Fibroblast of upper back skin (primary cell): ENCODE data around the gene HLA-DRB5.
"Not testable (repeated sequence)": the region's sequence is repeated elsewhere in the genome, so short reads cannot be mapped to it uniquely, and the experiment has no call there.

Experiments
- DNase-seq: peaks from one replicate; pipeline ENCODE4 v3.0.0-alpha.2; 2013

Gene HLA-DRB5

DNA sequence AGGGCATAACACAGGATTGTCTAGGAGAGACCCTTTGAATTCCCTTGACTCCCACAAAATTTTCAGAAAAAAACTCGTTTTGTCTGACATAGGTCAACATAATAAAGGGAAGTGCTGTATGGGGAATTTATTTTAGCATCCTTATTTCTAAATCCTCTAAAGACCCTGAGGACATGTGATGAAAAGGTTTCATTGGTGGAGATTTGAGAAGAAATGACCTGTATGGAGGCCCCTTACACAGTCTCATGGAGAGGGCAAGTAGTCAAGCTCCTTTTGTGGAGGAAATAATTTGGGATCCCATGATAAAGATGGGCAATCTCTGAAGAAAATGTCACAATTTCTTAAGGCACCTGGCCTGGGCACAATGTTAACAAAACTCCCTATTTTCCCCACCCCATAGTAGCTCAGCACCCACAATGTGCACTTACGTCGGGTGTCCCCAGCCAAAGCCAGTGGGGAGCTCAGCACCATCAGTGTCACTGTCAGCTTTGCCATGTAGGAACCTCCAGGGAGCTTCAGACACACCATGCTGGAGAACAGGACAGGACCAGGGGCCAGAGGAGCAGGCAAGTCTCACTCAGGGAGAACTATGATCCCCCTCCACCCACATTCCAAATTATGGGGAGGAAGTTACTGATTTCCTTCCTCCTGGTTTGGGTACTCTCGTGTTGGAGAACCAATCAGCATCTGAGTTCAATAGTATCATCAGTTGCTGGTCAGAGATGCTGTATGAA, at the start of gene HLA-DRB5:
HLA-DRB5 (minus strand) TSS at position 591 of the 734 bp plus-strand sequence; CDS start at position 528, 63 bp downstream.
- DNase-seq: no peak

DNA sequence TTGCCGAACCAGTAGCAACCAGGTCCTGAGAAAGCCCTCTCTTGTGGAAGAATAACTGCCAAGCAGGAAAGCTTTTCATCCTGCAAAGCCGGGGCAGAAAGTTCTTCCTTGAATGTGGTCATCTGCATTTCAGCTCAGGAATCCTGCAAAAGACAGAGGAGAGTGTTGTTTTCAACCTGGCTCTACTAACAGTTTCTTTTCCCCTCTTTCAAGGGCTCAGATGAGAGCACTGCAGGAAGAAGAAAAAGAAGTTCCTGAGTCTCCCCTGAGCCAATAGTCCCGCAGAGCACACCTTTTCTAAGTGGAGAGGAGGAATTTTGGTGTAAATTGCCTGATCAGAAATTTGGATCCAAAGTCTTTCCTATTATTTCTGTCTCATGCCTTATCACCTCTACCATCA, 48.9 kb upstream of the HLA-DRB5 start:
- DNase-seq: no peak

DNA sequence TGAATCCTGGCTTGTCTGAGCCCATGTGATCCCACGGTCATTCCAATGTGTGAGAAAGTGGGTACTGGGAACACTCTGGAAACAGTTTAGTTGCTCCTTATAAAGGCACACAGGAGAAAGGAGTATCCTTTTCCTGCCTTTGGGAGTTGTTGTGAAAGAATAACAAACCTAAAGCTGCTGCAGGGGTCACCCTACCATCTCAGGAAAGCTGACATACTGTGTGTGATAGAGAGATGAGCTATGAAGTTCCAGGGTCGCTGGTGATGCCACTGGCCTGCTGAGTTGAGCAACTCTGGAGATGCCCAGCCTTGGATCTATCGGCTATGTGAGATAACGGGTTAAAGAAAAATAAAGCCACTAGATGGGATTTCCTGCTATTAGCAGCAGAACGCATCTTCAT, 47.4 kb upstream of the HLA-DRB5 start:
- not testable (repeated sequence) for DNase-seq

DNA sequence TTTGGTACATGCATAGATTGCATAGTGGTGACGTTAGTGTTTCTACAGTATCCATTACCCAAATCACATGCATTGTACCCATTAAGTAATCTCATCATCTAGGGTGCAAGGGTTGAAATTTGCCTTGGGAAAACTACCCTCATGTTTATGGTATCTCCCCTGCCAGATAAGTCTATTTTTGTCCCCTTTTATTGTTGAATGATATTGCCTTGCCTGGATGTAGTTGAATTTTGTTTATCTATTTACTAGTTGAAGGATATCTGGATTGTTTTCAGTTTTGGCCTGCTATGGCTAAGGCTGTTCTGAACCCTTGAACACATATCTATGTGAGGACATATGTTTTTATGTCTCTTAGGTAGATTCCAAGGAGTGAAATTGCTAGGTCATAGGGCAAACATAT, 46.2 kb upstream of the HLA-DRB5 start:
- DNase-seq: no peak

GRCh38 chr6:32570363-32570905, 40.3 kb upstream of the HLA-DRB5 start:
- no peak for DNase-seq

- DNase-seq: no peak
Observed at GRCh38 chr6:32568561-32568960, 38.5 kb upstream of the HLA-DRB5 start.

- DNase-seq: no peak
Observed at GRCh38 chr6:32566957-32567356, 36.9 kb upstream of the HLA-DRB5 start.

DNA sequence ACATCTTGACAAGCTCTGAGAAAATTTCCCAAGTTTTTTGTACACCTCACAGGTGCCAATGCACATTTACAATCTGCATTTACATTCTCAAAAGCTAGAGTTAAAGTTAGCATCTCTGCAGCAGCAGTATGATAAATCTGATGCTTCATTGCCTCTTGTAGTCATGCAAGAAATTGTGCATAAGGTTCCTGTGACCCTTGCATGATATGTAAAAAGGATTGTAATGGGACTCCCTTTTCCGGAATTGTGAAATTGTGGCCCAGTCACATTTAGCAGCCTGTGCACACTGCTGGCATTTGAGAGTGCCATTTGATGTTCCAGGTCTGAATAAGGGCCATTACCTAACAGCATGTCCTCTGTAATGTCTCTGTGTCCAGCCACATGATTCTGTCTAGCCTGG, 35.4 kb upstream of the HLA-DRB5 start:
- no peak for DNase-seq

- DNase-seq: no peak
Observed at GRCh38 chr6:32562940-32563339, 32.9 kb upstream of the HLA-DRB5 start.

GRCh38 chr6:32559747-32560146, 29.7 kb upstream of the HLA-DRB5 start:
- no peak for DNase-seq

DNA sequence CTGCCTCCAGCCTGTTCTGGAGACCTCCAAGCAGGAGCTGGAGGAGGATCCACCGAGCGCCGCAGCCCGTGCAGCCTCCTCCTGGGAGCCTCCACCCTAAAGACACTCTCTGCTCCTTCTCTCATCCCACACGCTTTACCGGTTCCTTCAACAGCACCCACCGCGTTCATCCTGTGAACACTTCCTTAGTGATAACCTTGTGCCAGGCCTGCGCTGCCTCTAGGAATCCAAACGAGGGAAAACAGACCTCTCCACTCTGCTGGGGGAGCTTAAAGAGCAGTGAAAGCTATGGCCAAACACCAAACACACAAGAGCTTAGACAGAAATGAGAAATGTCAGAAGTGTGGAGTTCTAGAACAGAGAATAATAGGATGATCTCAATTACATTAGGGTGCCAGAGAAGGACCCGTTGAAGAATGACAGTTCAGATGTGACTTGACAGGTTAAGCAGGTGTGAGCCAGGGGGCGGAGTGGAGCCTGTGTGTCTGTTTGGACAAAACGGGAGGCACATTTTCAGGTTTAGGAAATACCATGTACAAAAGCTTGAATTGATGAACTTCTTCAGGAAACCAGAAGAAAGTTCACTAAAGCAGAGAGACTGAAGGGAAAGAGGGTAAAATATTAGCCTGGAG, 28.5 kb upstream of the HLA-DRB5 start:
- DNase-seq: no peak

GRCh38 chr6:32554116-32554965, 24.3 kb upstream of the HLA-DRB5 start:
- no peak for DNase-seq

GRCh38 chr6:32553037-32553742, 23.1 kb upstream of the HLA-DRB5 start:
- DNase-seq: no peak

GRCh38 chr6:32551410-32551809, 21.3 kb upstream of the HLA-DRB5 start:
- no peak for DNase-seq

DNA sequence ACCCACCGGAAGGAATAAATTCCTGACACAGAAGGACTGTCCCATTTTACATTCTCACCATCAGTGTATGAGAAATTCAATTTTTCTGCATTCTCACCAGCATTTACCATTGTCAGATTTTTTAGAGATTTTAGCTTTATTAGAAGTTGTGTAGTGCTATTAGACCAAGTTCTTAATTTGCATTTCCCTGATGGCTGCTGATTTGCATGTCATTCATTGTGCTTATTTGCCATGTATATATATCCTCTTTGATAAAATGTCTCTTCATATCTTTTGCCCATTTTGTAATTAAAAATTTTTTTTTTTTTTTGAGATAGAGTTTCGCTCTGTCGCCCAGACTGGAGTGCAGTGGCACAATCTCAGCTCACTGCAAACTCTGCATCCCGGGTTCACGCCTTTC, 9.8 kb upstream of the HLA-DRB5 start:
- DNase-seq: no peak

GRCh38 chr6:32530431-32530793, 325 bp upstream of the HLA-DRB5 start:
- not testable (repeated sequence) for DNase-seq

DNA sequence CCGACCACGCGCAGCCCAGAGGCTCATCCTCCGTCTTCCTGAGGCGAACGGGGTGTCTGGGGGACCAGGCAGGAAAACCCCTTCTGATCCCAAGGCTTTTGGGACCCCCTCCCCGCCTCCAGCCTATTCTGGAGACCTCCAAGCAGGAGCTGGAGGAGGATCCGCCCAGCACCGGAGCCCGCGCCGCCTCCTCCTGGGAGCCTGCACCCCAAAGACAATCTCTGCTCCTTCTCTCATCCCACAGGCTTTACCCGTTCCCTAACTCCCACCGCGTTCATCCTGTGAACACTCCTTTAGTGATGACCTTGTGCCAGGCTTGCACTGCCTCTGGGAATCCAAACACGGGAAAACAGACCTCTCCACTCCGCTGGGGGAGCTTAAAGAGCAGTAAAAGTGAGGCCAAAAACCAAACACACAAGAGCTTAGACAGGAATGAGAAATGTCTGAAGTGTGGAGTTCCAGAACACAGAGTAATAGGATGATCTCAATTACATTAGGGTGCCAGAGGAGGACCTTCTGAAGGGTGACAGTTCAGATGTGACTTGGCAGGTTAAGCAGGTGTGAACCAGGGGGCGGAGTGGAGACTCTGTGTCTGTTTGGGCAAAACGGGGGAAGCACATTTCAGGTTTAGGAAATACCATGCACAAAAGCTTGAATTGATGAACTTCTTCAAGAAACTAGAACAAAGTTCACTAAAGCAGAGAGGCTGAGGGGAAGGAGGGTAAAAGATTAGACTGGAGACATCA, 7.6 kb downstream of the HLA-DRB5 start:
- DNase-seq: no peak

GRCh38 chr6:32519910-32520258, 10.2 kb downstream of the HLA-DRB5 start:
- DNase-seq: no peak

DNA sequence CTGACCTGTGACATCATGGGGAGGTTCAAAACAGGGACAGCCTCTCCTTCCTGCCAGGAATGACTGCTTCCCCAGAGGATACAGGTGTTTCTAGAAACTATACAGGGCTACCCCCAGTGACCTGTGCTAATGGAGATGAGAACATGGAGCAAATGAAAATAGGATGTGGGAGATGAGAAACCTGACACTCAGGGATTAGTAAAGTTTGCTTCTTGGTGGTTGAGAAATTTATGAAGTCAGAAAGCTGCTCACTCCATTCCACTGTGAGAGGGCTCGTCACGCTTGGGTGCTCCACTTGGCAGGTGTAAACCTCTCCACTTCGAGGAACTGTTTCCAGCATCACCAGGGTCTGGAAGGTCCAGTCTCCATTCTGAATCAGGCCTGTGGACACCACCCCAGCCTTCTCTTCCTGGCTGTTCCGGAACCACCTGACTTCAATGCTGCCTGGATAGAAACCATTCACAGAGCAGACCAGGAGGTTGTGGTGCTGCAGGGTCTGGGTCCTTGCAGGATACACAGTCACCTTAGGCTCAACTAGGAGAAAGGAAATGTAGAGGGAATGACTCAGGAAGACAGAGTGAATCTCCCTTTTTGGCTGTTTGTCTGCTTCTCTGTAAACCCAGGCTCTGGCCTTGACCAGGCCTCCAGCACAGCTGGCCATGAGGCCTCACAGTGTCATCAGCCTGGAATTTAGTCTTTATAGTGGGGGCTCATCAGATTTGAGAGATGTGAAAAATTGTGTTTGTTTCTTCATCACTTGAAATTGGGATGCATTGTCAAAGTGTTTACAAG, 10.8 kb downstream of the HLA-DRB5 start:
- no peak for DNase-seq

DNA sequence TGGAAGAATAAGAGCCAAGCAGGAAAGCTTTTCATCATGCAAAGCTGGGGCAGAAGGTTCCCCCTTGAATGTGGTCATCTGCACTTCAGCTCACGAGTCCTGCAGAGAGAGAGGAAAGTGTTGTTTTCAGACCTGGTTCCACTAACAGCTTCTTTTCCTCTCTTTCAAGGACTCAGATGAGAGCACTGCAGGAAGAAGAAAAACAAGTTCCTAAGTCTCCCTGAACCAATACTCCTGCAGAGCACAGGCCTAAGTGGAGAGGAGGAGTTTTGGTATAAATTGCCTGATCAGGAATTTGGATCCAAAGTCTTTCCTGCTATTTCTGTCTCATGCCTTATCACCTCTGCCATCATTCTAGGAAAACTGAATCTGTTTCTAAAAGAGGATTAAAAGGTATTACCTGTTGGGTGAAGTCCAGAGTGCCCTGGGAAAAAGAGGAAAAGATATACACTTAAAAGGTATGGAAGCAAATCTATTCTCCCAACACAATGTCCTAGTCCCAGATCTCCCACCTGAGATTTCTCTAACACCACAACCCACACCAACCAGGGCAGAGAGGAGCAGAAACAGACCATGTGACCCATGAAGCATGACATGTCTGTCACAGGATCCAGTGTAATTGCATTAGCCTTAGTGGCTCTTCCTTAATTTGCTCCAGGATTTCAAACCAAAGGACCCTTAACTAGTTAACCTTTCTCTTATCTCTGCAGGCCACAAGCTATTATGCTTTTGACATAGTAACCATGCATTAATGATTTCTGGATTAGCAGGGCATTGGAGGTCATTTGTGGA, 12.2 kb downstream of the HLA-DRB5 start:
- no peak for DNase-seq

DNA sequence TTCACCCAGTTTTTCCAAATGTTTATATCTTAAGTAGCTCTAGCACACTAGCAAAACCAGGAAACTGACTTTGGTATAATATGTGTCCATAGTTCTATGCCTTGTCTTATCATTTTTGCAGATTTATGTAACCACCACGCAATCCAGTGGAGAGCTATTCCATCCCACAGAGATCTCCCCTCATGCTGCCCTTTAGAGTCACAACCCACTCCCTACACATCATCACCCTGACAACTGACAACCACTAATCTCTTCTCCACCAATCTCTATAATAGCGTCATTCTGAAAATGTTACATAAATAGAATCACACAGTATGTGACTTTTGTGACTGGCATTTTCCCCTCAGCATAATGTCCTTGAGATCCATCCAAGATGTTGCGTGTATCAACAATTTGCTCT, 29.1 kb downstream of the HLA-DRB5 start:
- no peak for DNase-seq
